ENCODE data around the gene ELMO1.
A peak's percentile ranks its signal among the peaks of the same experiment; 100 is the strongest.

Gene ELMO1

GRCh38 chr7:37013771-37014170 is 434.9 kb downstream of the ELMO1 start:
- DNase-seq (ENCODE audit: low read depth in 1 of 2, low spot score in 1 of 2), result no peak
- no peak for TF ChIP-seq JUND (IDR thresholded peaks at IDR 0.05; ENCODE audit: low read depth)
- in situ Hi-C loops (cut with HindIII; ENCODE audit: low pct_unique_long_range_greater_than_20kb, low sequenced_read_pairs), result no loop called here

DNA sequence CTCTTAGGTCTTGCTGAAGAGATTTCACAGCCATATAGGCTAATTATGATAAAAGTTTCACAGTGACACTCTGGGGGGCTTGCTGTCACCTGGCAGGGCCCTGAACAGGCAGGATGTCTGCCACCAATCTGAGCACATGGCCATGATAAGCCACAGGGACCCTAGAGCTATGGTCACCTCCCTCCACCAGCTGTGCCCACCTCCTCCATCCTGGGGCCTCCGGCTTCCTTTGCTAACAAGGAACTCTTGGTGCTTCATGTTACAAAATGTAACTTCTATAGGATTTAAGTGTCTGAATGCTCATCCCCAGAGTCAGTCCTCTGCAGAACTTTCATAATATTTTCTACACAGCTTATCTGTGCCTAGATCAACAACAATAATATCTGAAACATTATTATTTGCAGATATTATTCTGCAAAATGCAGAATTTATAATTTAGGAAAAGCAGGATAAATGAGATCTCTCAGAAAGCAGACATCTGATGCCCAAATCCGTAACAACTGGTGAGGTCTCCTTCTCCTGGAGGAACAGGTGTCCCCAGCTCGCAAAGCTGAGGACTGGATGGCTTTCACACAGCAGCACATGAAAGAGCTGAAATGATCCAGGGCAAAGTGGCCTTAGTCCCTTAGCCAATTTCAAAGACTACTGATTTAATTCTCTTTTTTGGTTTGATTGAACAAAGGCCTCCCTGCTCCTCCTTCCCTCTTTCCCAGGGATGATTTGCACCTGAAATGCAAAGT is 437.3 kb downstream of the ELMO1 start:
- TF ChIP-seq JUND (IDR thresholded peaks at IDR 0.05; ENCODE audit: low read depth), result no peak
- in situ Hi-C loops (cut with HindIII; ENCODE audit: low pct_unique_long_range_greater_than_20kb, low sequenced_read_pairs), result no loop called here
- DNase-seq (ENCODE audit: low read depth in 1 of 2, low spot score in 1 of 2), result no peak

DNA sequence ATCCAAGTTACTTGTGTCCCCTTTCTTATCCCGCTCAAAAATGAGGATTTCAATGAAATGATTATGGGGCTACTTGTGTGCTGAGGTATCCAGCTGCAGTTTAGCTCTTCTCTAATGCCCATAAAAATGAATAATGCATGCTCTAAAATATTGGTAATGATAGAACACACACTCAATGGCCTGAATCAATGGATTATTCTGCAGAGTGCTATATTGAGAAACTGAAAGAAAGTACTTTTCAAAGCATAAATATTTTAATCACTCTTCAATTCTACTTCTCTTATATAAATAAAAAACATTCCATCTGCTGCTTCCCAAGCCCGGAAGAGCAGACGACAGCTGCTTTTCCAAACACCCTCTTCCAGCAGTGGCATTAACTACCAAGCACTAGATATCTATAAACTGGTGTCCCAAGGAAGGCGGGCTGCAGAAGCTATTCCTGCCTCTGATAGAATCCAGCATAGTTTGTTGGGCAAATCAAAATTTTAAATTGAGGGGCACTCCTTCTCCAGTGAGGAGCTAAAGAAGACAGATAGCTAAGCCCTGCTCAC is 439.5 kb downstream of the ELMO1 start:
- in situ Hi-C loops (cut with HindIII; ENCODE audit: low pct_unique_long_range_greater_than_20kb, low sequenced_read_pairs), result no loop called here
- TF ChIP-seq JUND (IDR thresholded peaks at IDR 0.05; ENCODE audit: low read depth), result no peak
- DNase-seq (ENCODE audit: low read depth in 1 of 2, low spot score in 1 of 2), result no peak

DNA sequence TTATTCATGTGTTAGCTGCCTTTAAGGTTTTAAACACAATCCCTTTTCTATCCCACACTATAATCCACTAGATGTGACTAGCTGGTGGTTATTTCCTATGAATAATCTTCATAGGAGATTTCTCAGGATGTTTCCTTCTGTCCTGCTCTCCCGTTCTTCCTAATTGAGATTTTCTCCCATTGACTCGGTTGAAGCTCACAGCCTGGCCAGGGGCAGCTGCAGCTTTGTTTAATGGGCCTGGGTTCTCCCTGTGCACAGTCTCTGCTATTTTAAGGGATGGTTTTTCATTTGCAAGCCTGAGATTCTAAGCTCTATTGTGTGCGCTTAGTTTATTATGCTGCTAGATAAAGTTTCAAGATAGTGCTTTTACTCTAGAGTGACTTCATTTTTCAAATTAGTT is 441.0 kb downstream of the ELMO1 start:
- TF ChIP-seq JUND (IDR thresholded peaks at IDR 0.05; ENCODE audit: low read depth), result no peak
- no peak for DNase-seq (ENCODE audit: low read depth in 1 of 2, low spot score in 1 of 2)
- in situ Hi-C loops (cut with HindIII; ENCODE audit: low pct_unique_long_range_greater_than_20kb, low sequenced_read_pairs), result no loop called here

- no peak for TF ChIP-seq JUND (IDR thresholded peaks at IDR 0.05; ENCODE audit: low read depth)
- in situ Hi-C loops (cut with HindIII; ENCODE audit: low pct_unique_long_range_greater_than_20kb, low sequenced_read_pairs), result no loop called here
These were observed 441.4 kb downstream of the ELMO1 start for GRCh38 chr7:37007268-37007667.

GRCh38 chr7:37006764-37007163 is 441.9 kb downstream of the ELMO1 start:
- DNase-seq (ENCODE audit: low read depth in 1 of 2, low spot score in 1 of 2), result no peak
- TF ChIP-seq JUND (IDR thresholded peaks at IDR 0.05; ENCODE audit: low read depth), result no peak
- in situ Hi-C loops (cut with HindIII; ENCODE audit: low pct_unique_long_range_greater_than_20kb, low sequenced_read_pairs), result no loop called here

More at GRCh38 chr7:37007268-37007667, 441.4 kb downstream of the ELMO1 start:
- DNase-seq (ENCODE audit: low read depth in 1 of 2, low spot score in 1 of 2), result no peak

DNA sequence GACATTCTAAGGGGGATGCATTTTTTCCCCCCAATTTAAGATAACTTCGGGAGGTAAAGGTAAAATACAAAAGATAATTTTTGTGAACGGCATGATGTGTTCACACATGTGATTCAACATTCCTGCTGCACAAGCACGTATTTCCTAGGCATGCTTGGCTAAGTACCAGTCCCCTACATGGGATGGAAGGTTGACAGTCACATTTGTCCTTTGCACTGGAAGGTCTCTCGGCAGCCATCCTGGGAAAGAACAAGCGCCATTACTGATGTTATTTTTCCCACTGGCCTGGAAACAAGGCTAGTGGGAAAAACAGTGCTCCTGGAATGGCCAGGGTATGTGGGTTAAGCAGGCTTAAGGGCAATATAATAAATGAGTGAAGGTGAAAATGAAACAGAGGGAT is 448.2 kb downstream of the ELMO1 start:
- TF ChIP-seq JUND (IDR thresholded peaks at IDR 0.05; ENCODE audit: low read depth), result no peak
- no peak for DNase-seq (ENCODE audit: low read depth in 1 of 2, low spot score in 1 of 2)
- in situ Hi-C loops (cut with HindIII; ENCODE audit: low pct_unique_long_range_greater_than_20kb, low sequenced_read_pairs), result no loop called here

GRCh38 chr7:36999626-37000485 is 448.8 kb downstream of the ELMO1 start:
- in situ Hi-C loops (cut with HindIII; ENCODE audit: low pct_unique_long_range_greater_than_20kb, low sequenced_read_pairs), result no loop called here
- no peak for DNase-seq (ENCODE audit: low read depth in 1 of 2, low spot score in 1 of 2)
- TF ChIP-seq JUND (IDR thresholded peaks at IDR 0.05; ENCODE audit: low read depth), result no peak

DNA sequence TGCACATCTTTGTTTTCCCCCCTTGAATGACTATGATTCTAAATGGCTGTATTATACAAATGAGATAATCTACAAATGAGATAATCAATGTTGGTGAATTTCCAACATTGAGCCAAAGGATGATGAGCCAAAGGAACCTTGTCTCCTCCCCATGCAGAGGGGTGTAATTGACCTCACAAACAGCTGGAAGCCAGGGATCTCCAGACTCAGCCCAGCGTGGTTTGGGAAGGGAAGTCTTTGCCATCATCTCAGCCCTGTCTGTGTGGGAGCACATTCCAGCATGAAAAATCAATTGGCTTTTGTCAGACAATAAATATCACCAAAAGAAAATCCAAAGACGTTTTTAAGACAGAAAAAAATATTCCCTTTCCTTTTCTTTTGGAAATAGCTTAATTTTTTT is 452.9 kb downstream of the ELMO1 start:
- DNase-seq (ENCODE audit: low read depth in 1 of 2, low spot score in 1 of 2), result no peak
- in situ Hi-C loops (cut with HindIII; ENCODE audit: low pct_unique_long_range_greater_than_20kb, low sequenced_read_pairs), result no loop called here

GRCh38 chr7:36994456-36995112 is 454.1 kb downstream of the ELMO1 start:
- no peak for DNase-seq (ENCODE audit: low read depth in 1 of 2, low spot score in 1 of 2)
- no peak for TF ChIP-seq JUND (IDR thresholded peaks at IDR 0.05; ENCODE audit: low read depth)
- in situ Hi-C loops (cut with HindIII; ENCODE audit: low pct_unique_long_range_greater_than_20kb, low sequenced_read_pairs), result no loop called here

More for the DNA sequence above, 452.9 kb downstream of the ELMO1 start:
- TF ChIP-seq JUND (IDR thresholded peaks at IDR 0.05; ENCODE audit: low read depth), result no peak

DNA sequence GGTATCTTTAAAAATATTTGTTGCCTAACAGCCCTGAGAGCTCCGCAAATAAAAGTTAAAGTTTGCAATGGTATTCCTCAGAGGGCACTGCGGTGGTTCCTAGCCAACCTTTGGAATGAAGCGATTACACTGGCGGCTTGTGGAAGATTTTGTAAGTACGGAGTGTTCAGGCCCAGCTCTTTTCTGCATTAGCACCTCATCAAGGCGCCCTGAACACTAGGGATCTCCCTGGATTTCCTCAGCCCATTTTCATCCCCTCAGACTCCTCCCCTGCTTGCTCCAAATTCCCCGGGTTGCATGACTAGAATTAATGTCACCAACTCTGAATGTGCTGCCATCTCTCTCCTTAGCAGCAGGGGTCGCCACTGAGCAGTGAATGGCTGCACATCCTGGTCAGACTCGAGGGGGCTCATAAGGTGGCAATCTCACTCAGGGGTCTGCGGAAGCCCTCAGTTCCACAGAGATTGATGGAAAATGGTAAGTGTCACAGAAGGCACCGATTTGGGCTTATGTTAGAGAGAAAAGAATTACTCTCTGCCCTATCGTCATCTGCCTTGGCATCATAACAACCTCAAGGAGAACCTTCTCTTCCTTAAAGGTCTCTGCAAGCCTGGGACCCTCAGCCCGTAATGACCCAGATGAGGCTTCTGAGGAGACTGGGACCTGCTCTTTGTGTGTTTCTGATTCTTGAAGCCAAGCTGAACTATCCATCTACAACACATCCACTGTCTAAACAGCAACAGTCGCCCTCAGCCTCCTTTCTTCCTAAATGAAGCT is 461.5 kb downstream of the ELMO1 start:
- DNase-seq (ENCODE audit: low read depth in 1 of 2, low spot score in 1 of 2), result peak; percentile 40 to 68
- in situ Hi-C loops (cut with HindIII; ENCODE audit: low pct_unique_long_range_greater_than_20kb, low sequenced_read_pairs), result no loop called here
- no peak for TF ChIP-seq JUND (IDR thresholded peaks at IDR 0.05; ENCODE audit: low read depth)

GRCh38 chr7:36986511-36986933 is 462.1 kb downstream of the ELMO1 start:
- no peak for TF ChIP-seq JUND (IDR thresholded peaks at IDR 0.05; ENCODE audit: low read depth)
- DNase-seq (ENCODE audit: low read depth in 1 of 2, low spot score in 1 of 2), result no peak
- in situ Hi-C loops (cut with HindIII; ENCODE audit: low pct_unique_long_range_greater_than_20kb, low sequenced_read_pairs), result no loop called here
